ENCODE measurements around the gene DCAF8.

DCAF8 gene

GRCh38 chr1:160217481-160218051, 44.8 kb downstream of the DCAF8 start:
- no peaks in the 10 kb centered on the region for H3F3A ChIP-seq (ENCODE audit: low read depth)
- H3K36me3 ChIP-seq (ENCODE audit: insufficient read depth, low read length) = peaks cover 97% of the 10 kb centered on the region; the same call in 1 of the 2 replicates
- no peaks in the 10 kb centered on the region for H4K20me1 ChIP-seq (ENCODE audit: insufficient read depth, low read length, poor library complexity, severe bottlenecking)
- no peak overlapping the region for H3K4me3 ChIP-seq (ENCODE audit: low read length, poor library complexity, severe bottlenecking)
- no peaks in the 10 kb centered on the region for H3K79me2 ChIP-seq (ENCODE audit: insufficient read depth, low read length)
- H3K9me3 ChIP-seq (ENCODE audit: insufficient read depth, low read depth, low read length) = no peaks in the 10 kb centered on the region
- H2AFZ ChIP-seq (ENCODE audit: low read length) = no peak overlapping the region
- no peaks in the 10 kb centered on the region for H3K9me2 ChIP-seq (replicated peaks; ENCODE audit: low read depth, low read length)
- H3K9ac ChIP-seq (ENCODE audit: low read depth, low read length, poor library complexity, severe bottlenecking) = no peak overlapping the region
- H3K27me3 ChIP-seq (ENCODE audit: insufficient read depth, low read length, poor library complexity, severe bottlenecking) = no peaks in the 10 kb centered on the region
- H3K4me2 ChIP-seq (ENCODE audit: low read depth, low read length, poor library complexity, severe bottlenecking) = no peak overlapping the region
- no peaks in the 10 kb centered on the region for H3K4me1 ChIP-seq (ENCODE audit: insufficient read depth, low read length, poor library complexity, severe bottlenecking)
- no peak for TF ChIP-seq EZH2phosphoT487 (IDR thresholded peaks at IDR 0.05; ENCODE audit: borderline replicate concordance)
- TF ChIP-seq CTCF (conservative IDR thresholded peaks at IDR 0.05; ENCODE audit: low read length) = no peak

- Histone ChIP-seq H3K79me2 (ENCODE audit: insufficient read depth, low read length) (no peaks in the 10 kb centered on the region), H3F3A (ENCODE audit: low read depth) (no peaks in the 10 kb centered on the region), H3K9me2 (replicated peaks; ENCODE audit: low read depth, low read length) (no peaks in the 10 kb centered on the region), H3K4me1 (ENCODE audit: insufficient read depth, low read length, poor library complexity, severe bottlenecking) (no peaks in the 10 kb centered on the region), H3K27me3 (ENCODE audit: insufficient read depth, low read length, poor library complexity, severe bottlenecking) (no peaks in the 10 kb centered on the region), H3K9me3 (ENCODE audit: insufficient read depth, low read depth, low read length) (no peaks in the 10 kb centered on the region), H3K36me3 (ENCODE audit: insufficient read depth, low read length) (peaks cover 94% of the 10 kb centered on the region; the same call in 1 of the 2 replicates), H3K4me2 (ENCODE audit: low read depth, low read length, poor library complexity, severe bottlenecking) (no peak overlapping the region), H3K4me3 (ENCODE audit: low read length, poor library complexity, severe bottlenecking) (no peak overlapping the region), H3K9ac (ENCODE audit: low read depth, low read length, poor library complexity, severe bottlenecking) (no peak overlapping the region), H2AFZ (ENCODE audit: low read length) (no peak overlapping the region), H4K20me1 (ENCODE audit: insufficient read depth, low read length, poor library complexity, severe bottlenecking) (no peaks in the 10 kb centered on the region)
- TF ChIP-seq EZH2phosphoT487 (IDR thresholded peaks at IDR 0.05; ENCODE audit: borderline replicate concordance) (no peak), CTCF (conservative IDR thresholded peaks at IDR 0.05; ENCODE audit: low read length) (no peak)
Observed at GRCh38 chr1:160216301-160216700, 46.0 kb downstream of the DCAF8 start.

DNA sequence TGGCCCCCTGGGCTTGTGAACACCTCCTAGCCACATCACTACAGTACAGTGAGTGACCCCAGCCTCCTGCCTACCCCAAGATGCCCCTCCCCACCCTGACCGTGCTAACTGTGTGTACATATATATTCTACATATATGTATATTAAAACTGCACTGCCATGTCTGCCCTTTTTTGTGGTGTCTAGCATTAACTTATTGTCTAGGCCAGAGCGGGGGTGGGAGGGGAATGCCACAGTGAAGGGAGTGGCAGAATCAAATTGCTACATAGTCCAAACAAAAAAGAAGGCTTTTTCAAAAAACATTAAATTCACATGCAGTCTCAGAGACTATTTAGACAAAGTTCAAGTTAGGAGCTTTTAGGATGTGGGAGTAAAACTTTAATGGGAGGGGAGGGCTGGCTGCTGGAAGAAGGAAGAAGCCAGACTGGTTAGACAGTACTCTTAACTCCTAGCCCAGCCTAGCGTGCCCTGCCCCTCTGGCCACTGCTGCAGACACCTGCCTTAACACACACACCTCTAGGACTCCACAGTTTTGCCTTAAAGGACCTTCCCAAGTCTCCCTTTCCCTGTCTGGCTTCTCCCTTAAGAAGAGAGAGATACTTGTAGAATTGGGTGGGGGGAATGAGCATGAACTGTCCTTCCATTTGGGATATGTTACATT, 47.7 kb downstream of the DCAF8 start:
- no peak overlapping the region for H3K4me3 ChIP-seq (ENCODE audit: low read length, poor library complexity, severe bottlenecking)
- no peaks in the 10 kb centered on the region for H3K9me2 ChIP-seq (replicated peaks; ENCODE audit: low read depth, low read length)
- no peak for TF ChIP-seq CTCF (conservative IDR thresholded peaks at IDR 0.05; ENCODE audit: low read length)
- no peak for TF ChIP-seq EZH2phosphoT487 (IDR thresholded peaks at IDR 0.05; ENCODE audit: borderline replicate concordance)
- H3K9ac ChIP-seq (ENCODE audit: low read depth, low read length, poor library complexity, severe bottlenecking) = no peak overlapping the region
- peaks cover 77% of the 10 kb centered on the region; the same call in 1 of the 2 replicates for H3K36me3 ChIP-seq (ENCODE audit: insufficient read depth, low read length)
- H3K4me2 ChIP-seq (ENCODE audit: low read depth, low read length, poor library complexity, severe bottlenecking) = no peak overlapping the region
- H3K4me1 ChIP-seq (ENCODE audit: insufficient read depth, low read length, poor library complexity, severe bottlenecking) = peaks cover 5% of the 10 kb centered on the region
- H4K20me1 ChIP-seq (ENCODE audit: insufficient read depth, low read length, poor library complexity, severe bottlenecking) = no peaks in the 10 kb centered on the region
- no peaks in the 10 kb centered on the region for H3K9me3 ChIP-seq (ENCODE audit: insufficient read depth, low read depth, low read length)
- peaks cover 4% of the 10 kb centered on the region; the same call in 1 of the 2 replicates for H3K79me2 ChIP-seq (ENCODE audit: insufficient read depth, low read length)
- no peaks in the 10 kb centered on the region for H3K27me3 ChIP-seq (ENCODE audit: insufficient read depth, low read length, poor library complexity, severe bottlenecking)
- no peaks in the 10 kb centered on the region for H3F3A ChIP-seq (ENCODE audit: low read depth)
- no peak overlapping the region for H2AFZ ChIP-seq (ENCODE audit: low read length)

Data from Loucy (cell line).